Mononuclear cell (primary cell): Measurements from ENCODE around the gene KCTD3. TPM values are rescaled to one million over a fixed set of nuclear protein-coding genes. Genes with fewer than 3 reads are reported as not detected.

Source experiments
- H3K27me3 ChIP-seq: 2 replicates; pipeline ENCODE4 v1.6.0; 2011; ENCODE audit warnings: low read length, control low read depth; ENCODE audit not compliant: insufficient read depth
- H3K4me1 ChIP-seq: 2 replicates; pipeline ENCODE4 v1.5.1; 2011; ENCODE audit warnings: mild to moderate bottlenecking, low read length, control low read depth; ENCODE audit not compliant: insufficient read depth
- H3K4me3 ChIP-seq: 2 replicates; pipeline ENCODE4 v1.5.1; 2011; ENCODE audit warnings: mild to moderate bottlenecking, low read length, moderate library complexity
- H3K9me3 ChIP-seq: 2 replicates; pipeline ENCODE4 v1.5.1; 2011; ENCODE audit warnings: low read depth, mild to moderate bottlenecking, control low read depth, low read length
- total RNA-seq: library from RNA; depleted of rRNA; stranded (reverse); fragments of >200 nt; gene quantifications from one replicate; pipeline ENCODE4 v1.2.3, GENCODE V29; 2012

Gene KCTD3
- 5.9 TPM for total RNA-seq

DNA sequence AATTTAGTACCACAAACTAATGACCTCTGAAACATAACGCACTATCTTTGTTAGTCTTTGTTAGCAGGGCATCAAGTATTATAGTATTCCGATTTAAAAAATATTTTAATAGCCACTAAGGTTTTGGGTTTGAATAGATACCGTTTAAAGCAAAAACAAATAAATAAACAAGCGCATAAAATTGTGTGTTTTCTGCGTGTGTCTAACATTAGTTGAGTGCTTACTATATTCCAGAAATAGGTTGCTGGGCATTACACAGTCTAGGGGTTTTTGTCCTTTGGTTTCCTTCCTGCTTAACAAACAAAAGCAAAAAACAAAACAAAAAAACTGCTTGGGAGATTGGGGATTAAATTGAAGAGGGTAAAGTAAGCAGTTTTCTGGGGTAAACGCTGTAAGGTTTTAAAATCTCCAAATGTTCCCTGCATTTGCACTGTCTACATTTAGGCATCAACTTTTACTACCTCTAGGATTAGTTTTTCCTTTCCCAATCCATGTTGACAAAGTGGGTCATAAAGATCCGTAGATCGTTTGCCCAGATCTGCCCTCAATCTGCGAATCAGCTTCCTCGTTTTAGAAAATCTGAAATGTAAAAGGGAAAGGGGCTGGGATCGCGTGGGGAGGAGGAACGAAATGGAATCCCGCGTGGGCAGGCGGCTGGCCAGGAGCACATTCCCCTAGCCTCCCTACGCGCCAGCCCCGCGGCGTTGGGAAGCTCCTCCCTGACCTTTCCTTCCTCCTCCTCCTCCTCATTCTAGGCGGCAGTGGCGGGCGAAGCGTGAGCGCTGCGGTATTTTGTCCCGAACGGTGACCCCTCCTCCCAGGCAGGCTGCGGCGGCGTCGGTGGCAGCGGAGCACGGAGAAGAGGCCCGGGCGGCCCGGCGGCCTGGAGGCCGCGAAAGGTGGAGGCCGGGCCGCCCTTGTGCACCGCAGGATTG, at the start of gene KCTD3:
Gene KCTD3, plus strand, starts transcription at position 749 of the 935 bp plus-strand sequence. CDS start 382 bp downstream, outside the sequence.
- Histone ChIP-seq H3K9me3 (no peaks in the 10 kb centered on the region), H3K27me3 (no peaks in the 10 kb centered on the region), H3K4me3 (peak within 1 kb of the TSS; percentile 59), H3K4me1 (peaks cover 16% of the 10 kb centered on the region)

DNA sequence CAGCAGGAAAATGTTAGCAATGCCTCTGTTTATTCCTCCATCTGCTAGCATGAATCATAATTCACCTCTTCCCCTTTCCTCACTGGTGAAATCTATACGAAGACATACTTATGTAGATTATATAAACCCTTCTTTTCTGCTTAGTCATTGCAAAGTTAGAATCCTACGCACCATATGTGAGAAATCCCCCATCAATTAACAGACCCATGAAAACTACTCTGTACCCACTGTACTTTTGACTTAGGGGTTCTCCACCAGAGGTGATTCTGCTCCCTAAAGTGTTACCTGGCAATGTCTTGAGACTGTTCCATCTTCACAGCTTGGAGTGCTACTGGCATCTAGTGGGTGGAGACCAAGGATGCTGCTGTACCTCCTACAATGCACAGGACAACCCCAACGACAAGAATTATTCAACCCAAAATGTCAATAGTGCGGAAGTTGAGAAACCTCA, 49.6 kb upstream of the KCTD3 start:
- Histone ChIP-seq H3K27me3 (no peaks in the 10 kb centered on the region), H3K4me3 (no peak overlapping the region), H3K9me3 (no peaks in the 10 kb centered on the region), H3K4me1 (no peaks in the 10 kb centered on the region)

DNA sequence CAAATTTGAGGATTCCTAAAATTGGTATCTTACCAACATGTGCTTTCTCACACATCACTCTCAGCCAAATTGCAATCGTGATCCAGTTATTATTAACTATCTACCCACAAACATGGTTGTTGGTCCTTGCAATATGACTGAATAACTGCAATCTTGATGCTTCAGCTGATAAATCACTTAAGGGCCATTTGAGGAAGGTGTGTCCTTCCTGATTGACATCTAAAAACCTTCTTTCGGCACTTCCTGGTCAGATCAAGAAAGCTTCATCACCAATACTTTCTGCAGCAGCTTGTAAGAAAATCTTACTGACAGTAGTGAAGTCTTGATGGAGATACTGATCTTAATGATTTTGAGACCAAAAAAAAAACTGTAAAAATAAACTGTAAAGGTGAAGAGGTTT, 48.5 kb upstream of the KCTD3 start:
- peaks cover 3% of the 10 kb centered on the region for H3K27me3 ChIP-seq

DNA sequence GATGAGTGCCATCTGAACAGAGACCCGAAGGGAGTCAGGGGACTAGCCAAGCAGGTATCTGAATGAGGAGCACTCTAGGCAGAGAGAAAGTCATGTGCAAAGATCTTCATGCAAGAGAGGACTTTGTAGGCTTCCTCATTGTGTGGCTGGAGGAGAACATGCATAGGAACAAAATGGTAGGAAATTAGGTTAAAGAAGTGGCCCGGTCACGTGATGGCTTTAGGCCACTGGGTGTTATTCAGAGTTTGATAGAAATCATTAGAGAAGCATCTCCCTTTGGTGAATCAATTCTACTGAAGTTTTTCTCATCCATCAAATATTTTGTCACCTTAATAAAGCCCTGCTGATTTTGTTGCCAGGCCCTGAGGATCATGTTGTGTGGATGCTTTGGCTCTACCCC, 45.8 kb upstream of the KCTD3 start:
- Histone ChIP-seq H3K9me3 (no peaks in the 10 kb centered on the region), H3K4me3 (no peak overlapping the region), H3K4me1 (no peaks in the 10 kb centered on the region), H3K27me3 (peaks cover 3% of the 10 kb centered on the region)

More for the DNA sequence above, 48.5 kb upstream of the KCTD3 start:
- H3K4me3 ChIP-seq, result no peak overlapping the region
- no peaks in the 10 kb centered on the region for H3K4me1 ChIP-seq
- H3K9me3 ChIP-seq, result no peaks in the 10 kb centered on the region

DNA sequence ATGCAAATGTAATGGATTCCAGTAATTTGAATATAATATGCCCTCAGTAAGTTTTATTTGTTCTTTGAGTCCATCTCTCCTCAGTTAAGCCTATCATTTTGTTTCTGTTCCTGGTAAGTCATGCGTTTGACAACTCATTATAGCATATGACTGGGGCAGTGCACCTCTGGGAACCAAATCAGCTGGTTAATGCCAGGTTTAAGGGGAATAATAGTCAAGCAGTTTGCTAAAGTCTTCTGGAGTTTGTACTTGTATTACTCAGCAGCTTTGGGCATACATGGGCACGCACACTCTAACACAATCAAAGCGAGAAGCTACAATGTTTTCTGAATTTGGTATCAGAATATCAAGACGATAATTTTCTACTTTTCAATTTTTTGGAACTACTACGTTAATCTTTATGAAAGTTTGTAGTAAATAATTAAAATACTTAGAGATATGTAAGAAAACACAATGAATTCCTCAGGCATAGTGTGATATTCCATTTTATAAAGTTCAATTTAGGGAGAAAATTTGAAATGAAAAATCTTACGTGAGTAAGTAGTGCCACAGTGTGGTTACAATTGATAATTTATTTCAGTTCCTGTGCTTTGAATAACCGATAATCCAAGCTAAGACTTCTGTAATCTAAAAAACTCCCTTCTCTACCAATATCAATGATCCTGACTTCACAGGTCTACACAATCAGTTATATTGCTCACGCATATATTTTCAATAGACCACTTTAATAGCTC, 43.8 kb upstream of the KCTD3 start:
- no peak overlapping the region for H3K4me3 ChIP-seq
- H3K9me3 ChIP-seq, result no peaks in the 10 kb centered on the region
- peaks cover 3% of the 10 kb centered on the region for H3K27me3 ChIP-seq
- H3K4me1 ChIP-seq, result no peaks in the 10 kb centered on the region

DNA sequence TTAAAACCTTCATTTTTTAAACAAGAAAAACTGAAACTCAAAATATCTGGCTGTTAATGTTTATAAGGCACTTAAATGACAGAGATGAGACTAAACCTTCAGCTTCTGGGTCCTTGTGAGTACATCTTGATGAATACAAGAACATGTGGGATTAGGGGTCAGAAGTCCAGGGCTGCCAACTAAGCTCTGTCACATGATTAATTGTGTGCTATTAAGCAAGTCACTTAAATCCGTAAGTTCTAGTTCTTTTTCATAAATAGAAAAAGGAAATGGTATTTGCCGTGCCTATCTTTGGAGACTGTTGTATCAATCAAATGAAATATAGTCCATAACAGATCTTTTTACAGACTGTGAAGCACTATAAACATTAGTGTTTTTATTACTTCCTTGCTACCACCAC, 43.2 kb upstream of the KCTD3 start:
- peaks cover 3% of the 10 kb centered on the region for H3K27me3 ChIP-seq
- H3K4me3 ChIP-seq, result no peak overlapping the region
- no peaks in the 10 kb centered on the region for H3K9me3 ChIP-seq
- no peaks in the 10 kb centered on the region for H3K4me1 ChIP-seq

DNA sequence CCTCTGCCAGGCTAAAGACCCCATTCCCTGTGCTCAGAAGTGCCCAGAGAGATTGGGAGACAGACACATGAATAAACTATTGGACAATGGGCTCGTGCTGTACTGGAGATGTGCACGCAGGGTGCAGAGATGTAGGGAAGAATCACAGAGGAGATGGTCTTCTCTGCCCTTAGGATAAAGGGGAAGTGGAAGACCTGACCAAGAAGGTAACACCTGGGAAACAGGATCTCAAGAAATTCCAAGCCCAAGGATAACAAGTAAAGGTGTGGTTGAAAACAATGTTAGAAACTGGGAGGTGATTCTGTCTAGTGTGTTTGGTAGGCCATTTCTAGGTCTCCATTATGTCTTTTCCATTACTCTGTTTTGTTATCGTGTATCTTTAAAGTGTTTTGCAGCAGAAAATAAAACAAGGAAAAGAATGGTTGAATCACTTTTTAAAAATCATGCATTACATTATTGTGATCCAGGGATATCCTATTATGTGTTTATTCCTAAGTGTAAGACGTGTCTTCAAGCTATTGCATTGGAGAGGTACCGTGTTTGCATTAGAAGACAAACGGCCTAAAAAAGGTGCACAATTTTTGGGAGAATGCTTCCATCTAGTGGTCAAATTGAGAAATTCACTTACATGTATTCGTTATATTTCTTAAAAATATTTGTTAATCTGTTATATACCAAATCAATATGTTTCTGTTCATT, 40.8 kb upstream of the KCTD3 start:
- no peak overlapping the region for H3K4me3 ChIP-seq
- H3K4me1 ChIP-seq, result peaks cover 3% of the 10 kb centered on the region
- peaks cover 3% of the 10 kb centered on the region for H3K27me3 ChIP-seq
- H3K9me3 ChIP-seq, result no peaks in the 10 kb centered on the region

DNA sequence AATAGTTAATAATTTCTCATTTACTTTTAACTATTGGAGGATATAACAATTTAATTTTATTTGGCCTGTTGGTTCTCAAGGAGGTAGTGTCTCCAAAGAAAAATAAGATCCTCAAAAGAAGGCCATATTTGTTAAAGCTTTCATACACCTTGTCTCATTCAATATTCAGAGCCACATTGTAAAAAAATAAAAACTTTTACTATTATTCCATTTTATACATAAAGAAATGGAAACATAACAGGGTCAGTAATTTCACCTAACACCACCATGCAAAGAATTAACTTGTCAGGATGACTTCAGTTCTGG, 40.3 kb upstream of the KCTD3 start:
- H3K4me3 ChIP-seq, result no peak overlapping the region
- H3K4me1 ChIP-seq, result peaks cover 3% of the 10 kb centered on the region
- no peaks in the 10 kb centered on the region for H3K9me3 ChIP-seq
- peaks cover 3% of the 10 kb centered on the region for H3K27me3 ChIP-seq

DNA sequence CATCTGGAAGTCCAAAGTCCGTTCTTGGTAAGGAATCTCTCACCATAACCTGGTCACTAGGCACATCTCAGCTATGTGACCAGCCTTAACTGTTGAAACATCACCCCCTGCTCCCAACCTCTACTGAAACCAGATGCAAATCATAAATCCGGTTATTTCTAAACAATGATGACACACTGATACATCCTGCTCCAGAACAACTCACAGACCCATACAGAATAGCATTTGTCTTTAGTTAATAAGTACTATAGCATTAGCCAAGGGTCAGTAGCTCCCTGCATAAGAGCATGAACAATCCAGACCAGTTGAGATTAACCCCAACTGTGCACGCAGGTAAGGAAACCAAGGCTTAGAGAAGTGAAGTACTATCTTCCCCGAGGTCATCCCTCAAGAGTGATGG, 38.0 kb upstream of the KCTD3 start:
- Histone ChIP-seq H3K4me1 (peaks cover 3% of the 10 kb centered on the region), H3K4me3 (no peak overlapping the region), H3K9me3 (no peaks in the 10 kb centered on the region), H3K27me3 (no peaks in the 10 kb centered on the region)

DNA sequence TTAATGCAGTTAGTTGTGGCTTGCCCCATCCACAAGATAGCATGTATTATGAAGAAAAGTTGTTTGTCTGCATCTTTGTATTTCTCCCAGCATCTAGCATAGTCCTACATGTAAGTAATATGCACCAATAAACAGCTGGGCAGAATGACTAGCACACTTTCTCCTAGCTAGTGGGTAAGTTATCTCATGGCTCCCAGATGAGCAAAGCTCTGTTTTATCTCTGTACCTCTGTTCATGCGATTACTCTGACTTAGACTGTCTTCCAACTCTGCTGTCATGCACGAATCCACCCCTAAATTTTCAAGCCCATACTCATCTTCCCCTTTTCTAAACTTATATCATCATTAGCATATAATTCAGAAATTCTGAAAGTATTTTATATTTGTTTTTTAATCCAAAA, 37.5 kb upstream of the KCTD3 start:
- Histone ChIP-seq H3K4me3 (no peak overlapping the region), H3K4me1 (peaks cover 3% of the 10 kb centered on the region)

DNA sequence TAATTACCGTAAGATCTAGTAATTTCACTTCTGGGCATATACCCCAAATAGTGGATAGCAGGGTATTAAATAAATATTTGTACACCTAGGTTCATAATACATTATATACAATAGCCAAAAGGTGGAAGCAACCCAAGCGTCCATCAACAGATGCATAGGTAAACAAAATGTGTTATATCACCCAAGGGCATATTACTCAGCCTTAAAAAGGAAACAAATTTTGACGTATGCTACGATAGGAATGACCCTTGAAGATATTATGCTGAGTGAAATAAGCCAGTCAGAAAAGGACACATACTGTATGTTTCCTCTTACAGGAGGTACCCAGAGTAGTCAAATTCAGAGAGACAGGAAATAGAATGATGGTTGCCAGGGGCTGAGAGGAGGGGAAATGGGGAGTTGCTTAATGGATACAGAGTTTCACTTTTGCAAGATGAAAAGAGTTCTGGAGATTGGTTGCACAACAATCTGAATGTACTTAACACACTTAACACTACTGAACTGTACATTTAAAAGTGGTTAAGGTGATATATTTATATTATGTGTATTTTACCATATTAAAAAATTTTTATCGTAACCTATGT, 36.6 kb upstream of the KCTD3 start:
- Histone ChIP-seq H3K4me1 (peaks cover 3% of the 10 kb centered on the region), H3K9me3 (no peaks in the 10 kb centered on the region), H3K27me3 (no peaks in the 10 kb centered on the region), H3K4me3 (no peak overlapping the region)

More for the DNA sequence above, 37.5 kb upstream of the KCTD3 start:
- no peaks in the 10 kb centered on the region for H3K27me3 ChIP-seq
- no peaks in the 10 kb centered on the region for H3K9me3 ChIP-seq

DNA sequence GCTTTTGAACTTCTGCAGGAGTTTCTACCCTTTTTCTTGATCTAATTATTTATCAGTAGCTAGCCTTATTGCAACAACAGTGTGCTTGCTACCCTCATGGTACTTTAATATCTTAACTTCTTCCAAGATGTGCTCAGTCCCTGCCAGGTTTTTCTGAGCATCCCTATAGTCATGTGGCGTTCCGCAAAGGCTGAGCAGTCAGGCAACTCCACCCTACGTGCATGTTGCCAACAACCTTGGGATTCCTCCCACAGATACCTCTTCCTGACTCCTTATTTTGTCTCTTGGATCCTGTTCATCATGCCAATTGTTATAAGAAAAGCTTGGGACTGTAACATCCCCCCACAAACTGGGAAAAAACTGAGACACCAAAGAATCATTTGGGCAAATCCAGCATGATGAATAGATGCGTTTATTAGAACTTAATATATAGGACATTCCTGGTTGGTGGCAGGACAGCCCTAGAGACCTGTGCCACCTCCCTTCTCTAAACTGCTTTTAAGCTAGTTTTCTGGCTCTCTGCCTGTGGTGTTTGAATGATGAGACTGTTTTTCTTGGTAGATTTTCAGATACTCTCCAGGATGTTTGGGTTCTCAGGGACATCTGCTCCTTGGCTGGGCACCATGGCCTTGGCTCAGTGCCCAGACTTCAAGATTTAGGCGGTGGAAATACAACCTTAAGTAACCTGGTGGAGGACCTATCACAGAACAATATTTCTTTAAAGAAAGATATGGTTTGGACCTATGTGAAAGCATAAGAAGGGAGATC, 27.1 kb upstream of the KCTD3 start:
- H3K4me3 ChIP-seq, result no peak overlapping the region
- H3K27me3 ChIP-seq, result no peaks in the 10 kb centered on the region
- H3K9me3 ChIP-seq, result peaks cover 4% of the 10 kb centered on the region
- peaks cover 8% of the 10 kb centered on the region for H3K4me1 ChIP-seq

DNA sequence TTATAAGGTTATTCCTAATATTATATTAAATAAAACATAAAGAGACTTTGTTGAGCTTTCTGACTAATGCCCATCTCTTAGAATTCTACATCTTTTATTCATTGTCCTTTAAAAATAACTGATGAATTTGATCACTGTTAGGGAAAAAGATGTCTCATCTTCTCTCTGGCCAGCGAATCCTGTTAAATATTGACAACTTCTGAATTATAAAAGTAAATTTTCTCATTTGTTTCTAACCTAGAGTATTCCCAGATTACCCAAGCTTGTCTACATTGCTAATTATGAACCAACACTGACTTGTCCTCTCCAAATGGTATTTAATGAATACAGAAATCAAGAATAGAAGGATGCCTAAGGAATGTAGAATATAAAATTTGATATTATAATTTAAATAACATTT, 24.8 kb upstream of the KCTD3 start:
- no peak overlapping the region for H3K4me3 ChIP-seq
- peaks cover 8% of the 10 kb centered on the region for H3K4me1 ChIP-seq
- peaks cover 4% of the 10 kb centered on the region for H3K9me3 ChIP-seq
- H3K27me3 ChIP-seq, result no peaks in the 10 kb centered on the region

DNA sequence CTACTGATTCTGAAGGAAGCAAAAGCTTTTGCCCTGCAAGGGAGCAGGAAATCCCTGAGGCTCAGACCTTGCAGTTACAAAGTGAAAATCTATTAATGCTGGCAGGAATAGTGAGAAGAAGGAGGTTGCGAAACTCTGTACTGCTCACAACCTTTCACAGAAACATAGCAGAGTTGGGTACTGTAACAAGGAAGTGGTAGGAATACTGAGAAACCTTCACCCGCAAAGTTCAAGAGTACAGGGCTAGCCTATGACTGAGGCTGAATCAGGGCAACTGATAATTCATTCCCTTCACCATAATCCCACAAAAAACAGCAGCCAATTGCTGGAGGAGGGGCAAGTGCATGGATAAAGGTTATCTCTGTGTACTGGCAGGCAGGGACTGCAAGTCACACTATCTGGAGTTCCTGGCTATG, 23.9 kb upstream of the KCTD3 start:
- Histone ChIP-seq H3K27me3 (no peaks in the 10 kb centered on the region), H3K9me3 (peaks cover 4% of the 10 kb centered on the region), H3K4me1 (peaks cover 8% of the 10 kb centered on the region), H3K4me3 (no peak overlapping the region)
